GM10266 (cell line): ENCODE measurements around the gene ARHGDIA.

Experiments used
- DNase-seq: peaks from one replicate; pipeline ENCODE4 v3.0.0; 2012; ENCODE audit errors: extremely low spot score
- TF ChIP-seq, protein P1 (sequence below): IDR thresholded peaks from 2 replicates; pipeline ENCODE4 v1.5.1; 2012; ENCODE audit warnings: mild to moderate bottlenecking, low read depth; ENCODE audit not compliant: control insufficient read depth, insufficient read depth; ENCODE audit errors: missing control alignments

ARHGDIA gene

DNA sequence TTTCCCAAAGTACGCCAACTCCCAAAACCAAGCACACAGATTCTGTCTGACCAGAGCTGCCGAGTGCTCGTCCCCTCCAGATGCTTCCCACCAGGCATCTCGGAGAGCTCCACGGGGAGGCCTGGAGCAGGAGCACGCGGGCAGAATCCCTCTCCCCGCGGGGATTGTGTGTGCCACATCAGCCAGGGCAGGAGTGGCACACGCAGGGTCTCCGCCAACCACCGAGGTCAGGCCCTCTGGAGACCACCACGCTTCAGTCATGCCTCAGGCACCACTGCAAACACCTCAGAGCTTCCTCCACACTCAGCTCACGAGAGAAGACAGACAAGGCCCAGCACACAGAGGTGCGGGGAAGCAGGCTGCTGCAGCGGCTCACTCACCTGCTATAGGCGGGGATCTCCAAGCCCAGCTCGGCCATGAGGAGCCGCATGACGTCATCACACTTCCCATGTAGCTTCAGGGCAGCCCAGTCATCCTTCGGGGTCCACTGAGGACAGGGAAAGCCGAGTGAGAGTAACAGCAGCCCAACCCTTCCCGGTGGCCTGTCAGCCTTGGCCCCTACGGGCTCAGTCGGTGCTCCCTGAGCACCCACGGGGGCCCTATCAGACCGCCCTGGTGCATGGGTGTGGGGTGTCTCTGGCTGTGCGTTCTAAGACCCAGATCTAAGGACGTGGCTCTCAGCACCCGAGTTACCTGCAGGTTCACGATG lies 42.4 kb upstream of the ARHGDIA start:
- TF ChIP-seq, protein P1, sequence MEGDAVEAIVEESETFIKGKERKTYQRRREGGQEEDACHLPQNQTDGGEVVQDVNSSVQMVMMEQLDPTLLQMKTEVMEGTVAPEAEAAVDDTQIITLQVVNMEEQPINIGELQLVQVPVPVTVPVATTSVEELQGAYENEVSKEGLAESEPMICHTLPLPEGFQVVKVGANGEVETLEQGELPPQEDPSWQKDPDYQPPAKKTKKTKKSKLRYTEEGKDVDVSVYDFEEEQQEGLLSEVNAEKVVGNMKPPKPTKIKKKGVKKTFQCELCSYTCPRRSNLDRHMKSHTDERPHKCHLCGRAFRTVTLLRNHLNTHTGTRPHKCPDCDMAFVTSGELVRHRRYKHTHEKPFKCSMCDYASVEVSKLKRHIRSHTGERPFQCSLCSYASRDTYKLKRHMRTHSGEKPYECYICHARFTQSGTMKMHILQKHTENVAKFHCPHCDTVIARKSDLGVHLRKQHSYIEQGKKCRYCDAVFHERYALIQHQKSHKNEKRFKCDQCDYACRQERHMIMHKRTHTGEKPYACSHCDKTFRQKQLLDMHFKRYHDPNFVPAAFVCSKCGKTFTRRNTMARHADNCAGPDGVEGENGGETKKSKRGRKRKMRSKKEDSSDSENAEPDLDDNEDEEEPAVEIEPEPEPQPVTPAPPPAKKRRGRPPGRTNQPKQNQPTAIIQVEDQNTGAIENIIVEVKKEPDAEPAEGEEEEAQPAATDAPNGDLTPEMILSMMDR = no peak
- no peak for DNase-seq

DNA sequence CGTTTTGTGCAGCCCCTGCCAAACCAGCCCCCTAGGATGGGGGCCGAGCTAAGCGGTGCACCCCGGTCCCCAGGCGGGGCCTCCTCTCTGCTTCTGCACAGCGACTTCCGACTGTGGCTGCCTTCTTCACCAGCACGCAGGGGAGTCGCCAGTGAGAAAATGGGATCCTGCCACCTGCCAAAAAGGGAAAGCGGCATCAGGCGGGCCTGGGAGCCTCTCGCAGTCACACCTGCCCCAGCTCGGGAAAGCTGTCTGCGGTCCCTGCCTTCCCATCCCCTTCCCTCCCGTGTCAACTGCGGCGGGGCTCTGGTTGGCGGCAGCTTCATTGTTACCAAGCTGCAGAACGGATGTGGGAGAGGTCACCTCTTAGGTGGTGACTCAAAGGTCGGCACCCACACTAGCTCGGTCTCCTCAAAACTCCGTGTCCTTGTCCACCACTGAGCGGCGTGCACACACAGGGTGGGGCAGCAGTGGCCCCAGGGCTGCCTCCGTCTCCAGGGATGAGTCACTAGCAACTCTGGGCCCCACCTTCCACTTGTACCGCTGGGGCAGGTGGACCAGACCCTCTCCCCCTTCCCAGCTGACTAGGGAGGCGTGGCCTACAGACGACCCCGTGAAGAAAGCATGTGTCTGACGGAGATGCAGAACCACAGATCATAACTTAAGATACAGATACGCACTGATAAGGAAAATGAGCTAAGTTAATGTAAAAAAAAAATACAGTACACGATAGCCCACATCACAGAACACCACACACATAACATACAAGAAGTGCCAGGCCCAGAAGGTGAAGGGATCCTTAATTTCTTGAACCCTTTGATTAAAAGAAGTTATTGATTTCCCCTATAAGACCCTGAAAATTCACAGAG lies 41.5 kb upstream of the ARHGDIA start:
- TF ChIP-seq, protein P1 = no peak
- DNase-seq = no peak

DNA sequence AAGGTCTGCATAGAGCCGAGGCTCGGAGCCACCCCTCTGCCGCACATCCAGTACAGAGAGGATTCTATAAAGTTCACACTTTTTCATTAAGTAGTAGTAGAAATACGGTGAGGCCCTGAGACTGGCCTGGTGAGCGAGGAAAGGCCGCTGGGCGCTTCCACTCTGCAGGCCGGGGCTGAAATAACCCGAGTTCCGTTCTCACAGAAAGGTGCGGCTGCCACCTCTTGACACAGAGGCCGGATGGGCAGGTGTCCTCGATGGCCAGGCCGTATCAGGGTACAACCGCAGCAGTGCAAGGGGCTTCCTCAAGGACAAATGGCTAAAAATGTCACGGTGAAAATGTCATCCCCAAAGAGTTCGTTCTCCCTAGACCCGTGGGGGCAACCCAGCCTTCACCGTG lies 40.8 kb upstream of the ARHGDIA start:
- no peak for DNase-seq
- TF ChIP-seq, protein P1 = no peak

DNA sequence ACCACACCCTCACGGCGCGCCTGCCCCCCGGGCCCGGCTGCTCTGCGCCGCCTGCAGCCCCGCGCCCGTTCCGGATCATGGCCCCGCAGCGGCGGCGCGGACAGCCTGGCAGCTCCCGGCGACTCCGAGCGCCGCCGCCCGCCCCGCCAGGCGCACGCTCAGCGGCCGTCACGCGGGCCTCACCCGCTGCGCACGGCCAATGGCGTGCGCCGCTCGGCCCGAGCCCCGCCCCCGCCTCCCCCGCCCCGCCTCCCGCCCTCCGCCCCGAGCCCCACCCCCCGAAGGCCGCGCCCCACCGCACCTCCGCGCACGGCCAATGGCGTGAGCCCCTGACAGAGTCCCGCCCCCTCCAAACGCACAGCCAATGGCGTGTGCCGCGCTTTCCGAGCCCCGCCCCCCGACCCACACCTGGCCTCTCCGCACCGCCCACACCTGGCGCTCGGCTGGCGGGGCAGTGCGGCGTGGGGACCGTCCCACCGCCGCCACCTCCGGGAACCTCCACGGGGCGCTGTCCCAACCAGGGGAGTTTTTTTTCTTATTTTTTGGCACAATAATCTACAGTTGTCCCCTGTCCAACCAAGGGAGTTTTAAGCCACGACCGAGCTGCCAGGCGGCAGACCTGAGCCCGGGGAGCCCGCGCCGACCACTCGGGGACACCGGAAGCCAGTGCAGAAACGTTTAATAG lies 40.3 kb upstream of the ARHGDIA start, which contains the start of gene PCYT2:
Gene PCYT2, minus strand, starts transcription at position 123 of the 685 bp plus-strand sequence. Its CDS starts 44 bp downstream, at position 79.
- peak; percentile 100 for DNase-seq
- TF ChIP-seq, protein P1 = no peak

DNA sequence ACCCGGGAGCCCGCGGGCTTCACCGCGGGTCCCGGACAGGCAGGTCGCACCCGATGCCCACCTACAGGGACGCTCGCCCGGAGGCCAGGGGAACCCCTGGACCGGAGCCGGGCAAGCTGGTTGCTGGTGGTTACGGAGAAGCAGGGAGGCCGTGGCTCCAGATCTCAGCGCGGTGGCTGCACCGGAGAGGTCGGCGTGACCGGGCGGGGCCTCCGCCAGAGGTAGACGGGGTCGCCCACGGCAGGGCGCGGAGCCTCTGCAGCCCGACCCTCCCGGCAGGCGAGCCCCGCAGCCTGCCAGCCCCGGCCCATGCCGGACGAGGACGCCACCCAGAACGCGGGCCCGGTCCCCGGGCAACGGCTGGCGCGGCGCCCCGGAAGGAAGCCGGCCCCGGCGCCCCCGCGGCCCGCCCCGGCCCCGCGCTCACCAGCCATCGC lies 39.7 kb upstream of the ARHGDIA start:
- DNase-seq = no peak
- TF ChIP-seq, protein P1 = no peak

DNA sequence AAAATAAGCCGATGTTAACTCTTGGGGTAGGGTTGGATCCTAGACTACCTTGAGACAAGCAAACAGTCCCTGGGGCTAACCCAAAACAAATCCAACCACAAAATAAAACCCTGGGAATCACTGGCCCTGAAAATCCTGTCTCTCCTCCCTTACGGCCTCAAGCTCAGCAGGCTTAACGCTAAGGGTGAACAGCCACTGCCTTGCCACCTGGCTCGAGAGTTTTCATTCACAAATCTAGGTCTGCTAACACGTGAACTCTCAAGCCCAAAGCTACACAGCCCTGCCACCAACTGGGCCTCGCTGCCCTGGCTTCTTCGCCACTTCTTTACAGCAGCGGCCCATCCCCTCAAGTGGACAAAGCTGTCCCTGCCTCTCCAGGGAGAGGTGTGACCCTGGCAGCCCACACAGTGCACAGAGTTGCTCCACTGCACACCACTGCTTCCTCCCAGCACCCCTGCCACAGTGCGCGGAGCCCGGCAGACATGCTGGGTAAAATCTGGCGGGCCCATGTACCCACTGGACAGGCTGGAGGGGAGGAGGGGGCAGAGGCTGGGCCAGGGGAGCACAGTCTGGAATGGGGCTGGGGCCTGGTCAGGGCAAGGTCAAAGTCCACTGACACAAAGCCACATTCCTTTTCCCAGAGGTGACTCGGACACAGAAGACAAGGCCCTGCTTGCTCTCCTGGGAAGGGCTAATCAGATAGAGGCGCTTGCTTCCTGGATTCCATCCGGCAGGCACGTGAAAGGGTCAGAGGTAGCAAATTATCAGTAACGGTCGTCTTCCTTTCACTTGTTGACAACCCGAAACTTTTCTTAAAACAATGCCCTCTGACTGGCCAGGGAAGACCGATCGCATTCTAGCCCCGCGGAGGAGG lies 39.1 kb upstream of the ARHGDIA start:
- no peak for DNase-seq
- TF ChIP-seq, protein P1 = no peak
